Measurements from ENCODE around the gene CDH13. TPM values are rescaled to one million over a fixed set of nuclear protein-coding genes. Genes with fewer than 3 reads are reported as not detected.

Gene CDH13
- total RNA-seq, 2 experiments from 2014 or later, result not detected

DNA sequence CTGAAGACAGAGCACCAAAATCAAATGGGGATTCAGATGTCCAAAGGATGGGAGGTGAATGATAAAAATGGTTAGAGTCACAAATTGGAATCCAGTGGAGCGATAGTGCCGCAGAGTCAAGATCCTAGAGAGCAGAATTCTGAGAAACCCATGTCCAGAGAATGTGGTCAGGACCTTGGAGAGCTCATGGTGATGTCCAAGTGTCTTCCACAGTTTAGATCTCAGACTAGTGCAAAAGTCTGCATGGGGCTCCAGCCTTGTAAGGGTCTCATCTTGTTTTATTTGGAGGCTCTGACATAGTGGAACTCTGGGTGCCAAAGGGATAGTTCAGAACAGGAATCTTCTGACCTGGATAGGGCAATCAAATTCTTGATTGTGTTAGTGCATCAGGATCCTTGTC lies 935.1 kb downstream of the CDH13 start:
- H3K9me2 ChIP-seq (ENCODE audit: insufficient read depth, low read length), result no peaks in the 10 kb centered on the region
- TF ChIP-seq, protein P1, sequence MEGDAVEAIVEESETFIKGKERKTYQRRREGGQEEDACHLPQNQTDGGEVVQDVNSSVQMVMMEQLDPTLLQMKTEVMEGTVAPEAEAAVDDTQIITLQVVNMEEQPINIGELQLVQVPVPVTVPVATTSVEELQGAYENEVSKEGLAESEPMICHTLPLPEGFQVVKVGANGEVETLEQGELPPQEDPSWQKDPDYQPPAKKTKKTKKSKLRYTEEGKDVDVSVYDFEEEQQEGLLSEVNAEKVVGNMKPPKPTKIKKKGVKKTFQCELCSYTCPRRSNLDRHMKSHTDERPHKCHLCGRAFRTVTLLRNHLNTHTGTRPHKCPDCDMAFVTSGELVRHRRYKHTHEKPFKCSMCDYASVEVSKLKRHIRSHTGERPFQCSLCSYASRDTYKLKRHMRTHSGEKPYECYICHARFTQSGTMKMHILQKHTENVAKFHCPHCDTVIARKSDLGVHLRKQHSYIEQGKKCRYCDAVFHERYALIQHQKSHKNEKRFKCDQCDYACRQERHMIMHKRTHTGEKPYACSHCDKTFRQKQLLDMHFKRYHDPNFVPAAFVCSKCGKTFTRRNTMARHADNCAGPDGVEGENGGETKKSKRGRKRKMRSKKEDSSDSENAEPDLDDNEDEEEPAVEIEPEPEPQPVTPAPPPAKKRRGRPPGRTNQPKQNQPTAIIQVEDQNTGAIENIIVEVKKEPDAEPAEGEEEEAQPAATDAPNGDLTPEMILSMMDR (conservative IDR thresholded peaks at IDR 0.05; ENCODE audit: low read length), result no peak
- no peak for TF ChIP-seq EZH2phosphoT487 (IDR thresholded peaks at IDR 0.05; ENCODE audit: borderline replicate concordance, low read depth, low read length)
- no peak overlapping the region for H3K27ac ChIP-seq (ENCODE audit: low read depth, low read length, poor library complexity, severe bottlenecking)
- no peaks in the 10 kb centered on the region for H4K20me1 ChIP-seq (ENCODE audit: insufficient read depth, low read length)
- no peaks in the 10 kb centered on the region for H3K9me3 ChIP-seq (ENCODE audit: low read length)
- no peak for DNase-seq (ENCODE audit: low spot score)
- H3K4me1 ChIP-seq (ENCODE audit: insufficient read depth, low read length, poor library complexity, severe bottlenecking), result no peaks in the 10 kb centered on the region
- ChIA-PET CTCF (ENCODE audit: unreplicated experiment) (no interaction called here), POLR2A (no interaction called here)
- intact Hi-C loops (cut with micrococcal nuclease; ENCODE audit: unreplicated experiment), result no loop called here
- no peaks in the 10 kb centered on the region for H3K79me2 ChIP-seq (ENCODE audit: insufficient read depth, low read depth, low read length)
- H2AFZ ChIP-seq (ENCODE audit: low read length), result no peak overlapping the region
- no peak overlapping the region for H3K4me3 ChIP-seq (ENCODE audit: low read depth, low read length, poor library complexity, severe bottlenecking)
- no TSS peak for BruUV-seq (replicated peaks)
- no peak overlapping the region for H3K4me2 ChIP-seq (ENCODE audit: low read length)
- no peaks in the 10 kb centered on the region for H3K36me3 ChIP-seq (ENCODE audit: insufficient read depth, low read length)

DNA sequence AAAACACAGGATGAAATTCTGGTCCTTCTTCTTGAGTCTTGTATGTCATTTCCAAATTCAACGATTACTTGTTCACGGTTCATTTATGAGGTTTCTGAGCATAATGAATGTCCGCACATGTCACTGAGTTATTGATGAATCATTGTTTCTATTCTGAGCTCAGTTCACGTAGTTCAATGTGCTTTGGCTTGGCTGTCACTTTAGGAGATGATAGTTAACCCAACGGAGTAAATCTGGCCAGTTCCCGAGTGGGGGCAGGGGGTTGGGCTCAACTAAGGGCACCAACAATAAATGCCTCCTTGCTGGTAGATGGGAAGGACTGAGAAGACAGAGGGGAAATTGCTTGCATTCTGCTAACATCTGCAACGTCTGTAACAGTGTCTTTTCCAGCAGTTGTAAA lies 941.6 kb downstream of the CDH13 start:
- Histone ChIP-seq H3K79me2 (ENCODE audit: insufficient read depth, low read depth, low read length) (no peaks in the 10 kb centered on the region), H3K4me3 (ENCODE audit: low read depth, low read length, poor library complexity, severe bottlenecking) (no peak overlapping the region), H2AFZ (ENCODE audit: low read length) (no peak overlapping the region), H4K20me1 (ENCODE audit: insufficient read depth, low read length) (no peaks in the 10 kb centered on the region), H3K4me1 (ENCODE audit: insufficient read depth, low read length, poor library complexity, severe bottlenecking) (no peaks in the 10 kb centered on the region), H3K9me3 (ENCODE audit: low read length) (no peaks in the 10 kb centered on the region), H3K9me2 (ENCODE audit: insufficient read depth, low read length) (no peaks in the 10 kb centered on the region), H3K27ac (ENCODE audit: low read depth, low read length, poor library complexity, severe bottlenecking) (no peak overlapping the region), H3K36me3 (ENCODE audit: insufficient read depth, low read length) (no peaks in the 10 kb centered on the region), H3K4me2 (ENCODE audit: low read length) (no peak overlapping the region)
- CTCF ChIA-PET (ENCODE audit: unreplicated experiment), result no interaction called here
- POLR2A ChIA-PET, result interaction anchor here (0.7 kb wide), 1 partner anchor 16 kb away, joined by 3 read pairs; no protein-coding TSS in a partner anchor
- no TSS peak for BruUV-seq (replicated peaks)
- intact Hi-C loops (cut with micrococcal nuclease; ENCODE audit: unreplicated experiment), result no loop called here
- DNase-seq (ENCODE audit: low spot score), result no peak
- TF ChIP-seq EZH2phosphoT487 (IDR thresholded peaks at IDR 0.05; ENCODE audit: borderline replicate concordance, low read depth, low read length), result no peak
- TF ChIP-seq, protein P1 (conservative IDR thresholded peaks at IDR 0.05; ENCODE audit: low read length), result no peak

DNA sequence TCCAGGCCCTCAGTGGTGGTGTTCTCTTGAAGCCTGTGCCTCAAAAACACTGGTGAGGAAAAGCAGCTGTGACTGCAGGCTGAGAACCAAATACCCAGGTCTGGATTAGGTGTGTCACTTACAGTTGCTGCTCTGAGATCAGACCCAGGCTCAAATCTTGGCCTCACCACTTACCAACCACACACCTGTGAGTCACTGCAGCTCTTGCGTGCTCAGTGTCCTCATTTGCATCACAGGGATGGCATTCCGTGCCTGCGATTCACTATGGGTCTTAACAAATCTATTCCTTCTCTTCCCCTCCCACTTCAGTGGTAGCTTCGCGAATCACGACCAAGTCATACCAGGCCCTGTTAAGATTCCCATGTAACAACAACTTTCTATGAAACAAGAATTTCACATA lies 947.6 kb downstream of the CDH13 start:
- Histone ChIP-seq H3K9me2 (ENCODE audit: insufficient read depth, low read length) (no peaks in the 10 kb centered on the region), H3K79me2 (ENCODE audit: insufficient read depth, low read depth, low read length) (no peaks in the 10 kb centered on the region), H3K9me3 (ENCODE audit: low read length) (no peaks in the 10 kb centered on the region), H3K36me3 (ENCODE audit: insufficient read depth, low read length) (no peaks in the 10 kb centered on the region), H3K4me1 (ENCODE audit: insufficient read depth, low read length, poor library complexity, severe bottlenecking) (no peaks in the 10 kb centered on the region), H4K20me1 (ENCODE audit: insufficient read depth, low read length) (no peaks in the 10 kb centered on the region), H3K4me2 (ENCODE audit: low read length) (no peak overlapping the region), H3K27ac (ENCODE audit: low read depth, low read length, poor library complexity, severe bottlenecking) (no peak overlapping the region), H3K4me3 (ENCODE audit: low read depth, low read length, poor library complexity, severe bottlenecking) (no peak overlapping the region), H2AFZ (ENCODE audit: low read length) (no peak overlapping the region)
- CTCF ChIA-PET (ENCODE audit: unreplicated experiment), result no interaction called here
- TF ChIP-seq EZH2phosphoT487 (IDR thresholded peaks at IDR 0.05; ENCODE audit: borderline replicate concordance, low read depth, low read length), result no peak
- TF ChIP-seq, protein P1 (conservative IDR thresholded peaks at IDR 0.05; ENCODE audit: low read length), result no peak
- DNase-seq (ENCODE audit: low spot score), result no peak
- POLR2A ChIA-PET, result no interaction called here
- no TSS peak for BruUV-seq (replicated peaks)
- intact Hi-C loops (cut with micrococcal nuclease; ENCODE audit: unreplicated experiment), result no loop called here

All from OCI-LY7 (cell line).